ENCODE data around the gene NLRP11. TPM values are rescaled to one million over a fixed set of nuclear protein-coding genes. Genes with fewer than 3 reads are reported as not detected.

The NLRP11 gene
- total and polyA plus RNA-seq, 9 of the 15 experiments (the other 6 are each of a cell fraction or from before 2014, with no cell fraction given) = 0.07 to 0.29 (median 0.12) TPM; not detected in 1

- H3K79me2 ChIP-seq (ENCODE audit: control insufficient read depth, insufficient read depth, low read length) = no peaks in the 10 kb centered on the region
- no peak overlapping the region for H2AFZ ChIP-seq (ENCODE audit: low read depth, low read length)
- no peaks in the 10 kb centered on the region for H3K9me1 ChIP-seq (ENCODE audit: control insufficient read depth, insufficient read depth, low read length)
- peaks cover 3% of the 10 kb centered on the region in 2 experiments; a peak in 1 of 5 replicates for H3K27me3 ChIP-seq (ENCODE audit: control insufficient read depth in 2 of 2, insufficient read depth in 2 of 2, low read length in 2 of 2)
- no peaks in the 10 kb centered on the region for H3K9me3 ChIP-seq (replicated peaks; ENCODE audit: control insufficient read depth, insufficient read depth, low read depth, low read length)
- no peak for DNase-seq (ENCODE audit: extremely low read depth in 1 of 4, low spot score in 3 of 4)
- intact Hi-C loops (cut with micrococcal nuclease) = no loop called here
- in situ Hi-C loops (cut with MboI) = no loop called here
- ChIA-PET CTCF (ENCODE audit: low intra/inter-chr PET ratio) (no interaction called here), POLR2A (interaction anchor here (0.7 kb wide), 1 partner anchor 39 kb away, joined by 5 read pairs; no protein-coding TSS in a partner anchor)
- no peak for FAIRE-seq
- no peak overlapping the region for H3K4me2 ChIP-seq (ENCODE audit: insufficient read depth, low read length)
- no peak overlapping the region for H3K9ac ChIP-seq (ENCODE audit: insufficient read depth in 1 of 2, low read depth in 2 of 2, low read length in 2 of 2)
- no peak overlapping the region for H3K4me3 ChIP-seq
- ATAC-seq = no peak
- no TSS peak for BruUV-seq (replicated peaks)
- H3K4me1 ChIP-seq (replicated peaks in 1 of 2; ENCODE audit: control insufficient read depth in 2 of 2, insufficient read depth in 2 of 2, low read length in 2 of 2) = no peaks in the 10 kb centered on the region
- H3K36me3 ChIP-seq (ENCODE audit: control insufficient read depth, insufficient read depth, low read length) = no peaks in the 10 kb centered on the region
- H3K27ac ChIP-seq (ENCODE audit: extremely low read depth, low read depth, low read length) = no peak overlapping the region
- no peaks in the 10 kb centered on the region for H4K20me1 ChIP-seq (replicated peaks; ENCODE audit: control insufficient read depth, insufficient read depth, low read length)
- WGBS (ENCODE audit: insufficient coverage, low coverage, missing lambda C conversion rate) = 3% methylated on average over 3 of the region's 3 CpGs
- no peak for TF ChIP-seq ATF1 (CRISPR knock-in tag; IDR thresholded peaks at IDR 0.05)
- TF ChIP-seq ATF1 (tag; IDR thresholded peaks at IDR 0.05) = no peak
- no peak for TF ChIP-seq POLR2B (IDR thresholded peaks at IDR 0.05; ENCODE audit: low read depth, partially characterized antibody)
- TF ChIP-seq NFIC (IDR thresholded peaks at IDR 0.05) = no peak
- no peak for TF ChIP-seq ZNF224 (CRISPR knock-in tag; IDR thresholded peaks at IDR 0.05)
- no peak for TF ChIP-seq GTF2F1 (IDR thresholded peaks at IDR 0.05; ENCODE audit: low read depth, low read length)
- no peak for TF ChIP-seq ZBTB1 (CRISPR knock-in tag; IDR thresholded peaks at IDR 0.05; ENCODE audit: borderline replicate concordance, low read depth)
- no peak for TF ChIP-seq HLTF (IDR thresholded peaks at IDR 0.05)
- TF ChIP-seq ZNF408 (CRISPR knock-in tag; IDR thresholded peaks at IDR 0.05; ENCODE audit: low read depth) = no peak
- TF ChIP-seq CHD7 (IDR thresholded peaks at IDR 0.05; ENCODE audit: low read depth, low read length) = no peak
- TF ChIP-seq ZNF239 (CRISPR knock-in tag; IDR thresholded peaks at IDR 0.05) = no peak
- TF ChIP-seq ZNF121 (CRISPR knock-in tag; conservative IDR thresholded peaks at IDR 0.05) = no peak
- no peak for TF ChIP-seq ZNF655 (CRISPR knock-in tag; IDR thresholded peaks at IDR 0.05)
Measured at GRCh38 chr19:55820037-55820436, 11.8 kb downstream of the NLRP11 start.
